Left lung (tissue), 10 donors: ENCODE measurements around the gene NUS1. TPM values are rescaled to one million over a fixed set of nuclear protein-coding genes. Genes with fewer than 3 reads are reported as not detected.
"Not testable (repeated sequence)": the region's sequence is repeated elsewhere in the genome, so short reads cannot be mapped to it uniquely, and the experiment has no call there.

ENCODE experiments used
- ATAC-seq: fragments of 200-7000 bp; cut with Tn5 transposase; one replicate; pipeline ENCODE4 v1.9.1; 2020; ENCODE audit warnings: moderate library complexity
- DNase-seq, 4 donors: peaks; one replicate each; pipeline ENCODE4 v3.0.0-alpha.2; 2013 to 2020
- H3K27ac ChIP-seq, 2 donors: fragments of 200-600 bp; sonication (generic) in 1 of 2; one replicate each; pipeline versions ENCODE4 v1.5.0 to v1.8.0; 2020 to 2021
- H3K27me3 ChIP-seq, 2 donors: fragments of 200-600 bp; sonication (generic) in 1 of 2; one replicate each; pipeline versions ENCODE4 v1.5.0 to v1.8.0; 2020 to 2021
- H3K36me3 ChIP-seq, 2 donors: fragments of 200-600 bp; sonication (generic) in 1 of 2; one replicate each; pipeline versions ENCODE4 v1.5.0 to v1.8.0; 2020 to 2021
- H3K4me1 ChIP-seq, 2 donors: fragments of 200-600 bp; one replicate each; pipeline ENCODE4 v1.8.0; 2021
- H3K4me3 ChIP-seq, 2 donors: fragments of 200-600 bp; sonication (generic) in 1 of 2; one replicate each; pipeline versions ENCODE4 v1.5.0 to v1.8.0; 2020 to 2021; ENCODE audit warnings: mild to moderate bottlenecking in 1 of 2
- H3K9me3 ChIP-seq, 2 donors: fragments of 200-600 bp; sonication (generic) in 1 of 2; one replicate each; pipeline versions ENCODE4 v1.5.0 to v1.8.0; 2020 to 2021
- CTCF ChIP-seq, 2 donors: fragments of 200-600 bp; sonication (generic) in 1 of 2; IDR thresholded peaks; one replicate each; pipeline versions ENCODE4 v1.5.0 to v1.8.0; 2021; ENCODE audit warnings: antibody characterized with exemption in 2 of 2
- intact Hi-C, 2 donors: fragments of 100-400 bp; cut with DNase I; formaldehyde crosslinking; loops; one replicate each; pipeline versions ENCODE4 v1.11.2 to v1.14.2; 2022
- polyA plus RNA-seq, 6 donors: library from polyadenylated mRNA; unstranded; fragments of 120-200 nt; gene quantifications; one replicate each; pipeline ENCODE4 v1.2.1, GENCODE V29; 2013; ENCODE audit not compliant: insufficient read length in 6 of 6
- total RNA-seq, 2 donors: library from RNA; stranded (reverse); fragmentation: NEBNext Ultra II Directional; extraction: Animal tissue kit (Norgen Biotek cat#: 25700); gene quantifications; one replicate each; pipeline ENCODE4 v1.2.1, GENCODE V29; 2021
- donor health status: DM: no; HTN: yes; CAD: no.
- donor health status: DM: no; HTN: no; CAD: no.

NUS1 gene
- total and polyA plus RNA-seq, 8 donors, result 30.2 to 47.3 (median 41.2) TPM

- Histone ChIP-seq H3K9me3 (no peaks in the 10 kb centered on the region), H3K4me3 (no peak overlapping the region), H3K36me3 (peaks cover 0 to 6% of the 10 kb centered on the region in 2 donors), H3K27me3 (no peaks in the 10 kb centered on the region), H3K27ac (no peak overlapping the region), H3K4me1 (peaks cover 9 to 82% of the 10 kb centered on the region in 2 donors)
- ATAC-seq (no peak), DNase-seq (no peak)
- no peak for TF ChIP-seq CTCF (IDR thresholded peaks at IDR 0.05)
- intact Hi-C loops, result no loop called here
Observed at GRCh38 chr6:117684749-117685148, 9.5 kb downstream of the NUS1 start.

- peaks cover 0 to 6% of the 10 kb centered on the region in 2 donors for H3K36me3 ChIP-seq
- DNase-seq (no peak), ATAC-seq (no peak)
- intact Hi-C loops, result no loop called here
- no peak overlapping the region for H3K27ac ChIP-seq
- no peak for TF ChIP-seq CTCF (IDR thresholded peaks at IDR 0.05)
- H3K27me3 ChIP-seq, result no peaks in the 10 kb centered on the region
- no peaks in the 10 kb centered on the region for H3K9me3 ChIP-seq
- no peak overlapping the region for H3K4me3 ChIP-seq
- H3K4me1 ChIP-seq, result peaks cover 9 to 79% of the 10 kb centered on the region in 2 donors
Observed at GRCh38 chr6:117685359-117685758, 10.1 kb downstream of the NUS1 start.

GRCh38 chr6:117687021-117687648 is 11.9 kb downstream of the NUS1 start:
- Histone ChIP-seq H3K36me3 (peaks cover 0 to 6% of the 10 kb centered on the region in 2 donors), H3K9me3 (no peaks in the 10 kb centered on the region), H3K27me3 (no peaks in the 10 kb centered on the region), H3K4me3 (no peak overlapping the region), H3K4me1 (peaks cover 0 to 64% of the 10 kb centered on the region in 2 donors), H3K27ac (no peak overlapping the region)
- ATAC-seq (no peak), DNase-seq (no peak)
- TF ChIP-seq CTCF (IDR thresholded peaks at IDR 0.05), result no peak
- intact Hi-C loops, result no loop called here

- Histone ChIP-seq H3K4me1 (peaks cover 0 to 41% of the 10 kb centered on the region in 2 donors), H3K36me3 (peaks cover 0 to 19% of the 10 kb centered on the region in 2 donors)
- H3K27me3 ChIP-seq, DNase-seq, ATAC-seq, H3K27ac ChIP-seq, intact Hi-C loops, H3K4me3 ChIP-seq, H3K9me3 ChIP-seq: not testable (repeated sequence)
Observed at GRCh38 chr6:117689584-117689983, 14.3 kb downstream of the NUS1 start.

- Histone ChIP-seq H3K27ac (no peak overlapping the region), H3K4me1 (no peaks in the 10 kb centered on the region), H3K27me3 (no peaks in the 10 kb centered on the region), H3K9me3 (no peaks in the 10 kb centered on the region), H3K4me3 (no peak overlapping the region), H3K36me3 (peaks cover 0 to 58% of the 10 kb centered on the region in 2 donors)
- TF ChIP-seq CTCF (IDR thresholded peaks at IDR 0.05), result no peak
- intact Hi-C loops, result no loop called here
- no peak for DNase-seq
- ATAC-seq, result no peak
Observed at GRCh38 chr6:117706504-117706903, 31.2 kb downstream of the NUS1 start.

- H3K27me3 ChIP-seq, H3K4me3 ChIP-seq, ATAC-seq, H3K9me3 ChIP-seq, H3K4me1 ChIP-seq, intact Hi-C loops, H3K27ac ChIP-seq, DNase-seq: not testable (repeated sequence)
- H3K36me3 ChIP-seq, result peaks cover 0 to 59% of the 10 kb centered on the region in 2 donors
Observed at GRCh38 chr6:117706936-117707509, 31.8 kb downstream of the NUS1 start.
